ENCODE measurements around the gene ASMT.
A peak's percentile ranks its signal among the peaks of the same experiment; 100 is the strongest.

GRCh38 chrX:1581132-1581531 is 33.7 kb upstream of the ASMT start:
- TF ChIP-seq TAF1 (IDR thresholded peaks at IDR 0.05; ENCODE audit: borderline replicate concordance, low read depth, low read length), result no peak
- no peak for TF ChIP-seq ESRRA (IDR thresholded peaks at IDR 0.05; ENCODE audit: low read length)
- peak; percentile 77 for TF ChIP-seq SMC3 (IDR thresholded peaks at IDR 0.05; ENCODE audit: borderline replicate concordance, low read length)
- no peak for TF ChIP-seq GABPA (IDR thresholded peaks at IDR 0.05; ENCODE audit: low read depth)
- TF ChIP-seq SIN3A (IDR thresholded peaks at IDR 0.05; ENCODE audit: low read depth, low read length), result no peak
- TF ChIP-seq, protein P1, sequence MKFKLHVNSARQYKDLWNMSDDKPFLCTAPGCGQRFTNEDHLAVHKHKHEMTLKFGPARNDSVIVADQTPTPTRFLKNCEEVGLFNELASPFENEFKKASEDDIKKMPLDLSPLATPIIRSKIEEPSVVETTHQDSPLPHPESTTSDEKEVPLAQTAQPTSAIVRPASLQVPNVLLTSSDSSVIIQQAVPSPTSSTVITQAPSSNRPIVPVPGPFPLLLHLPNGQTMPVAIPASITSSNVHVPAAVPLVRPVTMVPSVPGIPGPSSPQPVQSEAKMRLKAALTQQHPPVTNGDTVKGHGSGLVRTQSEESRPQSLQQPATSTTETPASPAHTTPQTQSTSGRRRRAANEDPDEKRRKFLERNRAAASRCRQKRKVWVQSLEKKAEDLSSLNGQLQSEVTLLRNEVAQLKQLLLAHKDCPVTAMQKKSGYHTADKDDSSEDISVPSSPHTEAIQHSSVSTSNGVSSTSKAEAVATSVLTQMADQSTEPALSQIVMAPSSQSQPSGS (IDR thresholded peaks at IDR 0.05; ENCODE audit: low read length), result no peak
- TF ChIP-seq ZSCAN29 (IDR thresholded peaks at IDR 0.05), result no peak
- TF ChIP-seq, protein P2, sequence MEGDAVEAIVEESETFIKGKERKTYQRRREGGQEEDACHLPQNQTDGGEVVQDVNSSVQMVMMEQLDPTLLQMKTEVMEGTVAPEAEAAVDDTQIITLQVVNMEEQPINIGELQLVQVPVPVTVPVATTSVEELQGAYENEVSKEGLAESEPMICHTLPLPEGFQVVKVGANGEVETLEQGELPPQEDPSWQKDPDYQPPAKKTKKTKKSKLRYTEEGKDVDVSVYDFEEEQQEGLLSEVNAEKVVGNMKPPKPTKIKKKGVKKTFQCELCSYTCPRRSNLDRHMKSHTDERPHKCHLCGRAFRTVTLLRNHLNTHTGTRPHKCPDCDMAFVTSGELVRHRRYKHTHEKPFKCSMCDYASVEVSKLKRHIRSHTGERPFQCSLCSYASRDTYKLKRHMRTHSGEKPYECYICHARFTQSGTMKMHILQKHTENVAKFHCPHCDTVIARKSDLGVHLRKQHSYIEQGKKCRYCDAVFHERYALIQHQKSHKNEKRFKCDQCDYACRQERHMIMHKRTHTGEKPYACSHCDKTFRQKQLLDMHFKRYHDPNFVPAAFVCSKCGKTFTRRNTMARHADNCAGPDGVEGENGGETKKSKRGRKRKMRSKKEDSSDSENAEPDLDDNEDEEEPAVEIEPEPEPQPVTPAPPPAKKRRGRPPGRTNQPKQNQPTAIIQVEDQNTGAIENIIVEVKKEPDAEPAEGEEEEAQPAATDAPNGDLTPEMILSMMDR (IDR thresholded peaks at IDR 0.05 in 2 of 3, conservative IDR thresholded peaks at IDR 0.05 in 1 of 3; ENCODE audit: control insufficient read depth in 2 of 3, extremely low read depth in 1 of 3, insufficient read depth in 1 of 3, low read depth in 3 of 3, low read length in 3 of 3), result peak; percentile 64 to 82 (median 81)
- no peak for TF ChIP-seq ZBTB33 (IDR thresholded peaks at IDR 0.05)
- no peak for TF ChIP-seq MTA2 (IDR thresholded peaks at IDR 0.05; ENCODE audit: low read depth)
